CD4-positive, alpha-beta memory T cell (primary cell): ENCODE results near the gene RBPJ. TPM values are rescaled to one million over a fixed set of nuclear protein-coding genes. Genes with fewer than 3 reads are reported as not detected.

Source experiments
- CTCF ChIA-PET: fragments of 350-600 bp; sonication (Branson Sonifier 250); formaldehyde crosslinking; loops from one replicate; lab custom pipeline; 2021; ENCODE audit warnings: inconsistent platforms; ENCODE audit not compliant: partially characterized antibody; lab: Charles Lee
- POLR2A ChIA-PET: fragments of 350-600 bp; sonication (Branson Sonifier 250); formaldehyde crosslinking; loops from one replicate; lab custom pipeline; 2021; ENCODE audit not compliant: partially characterized antibody; lab: Charles Lee
- DNase-seq, 5 donors: peaks; one replicate each; pipeline versions ENCODE4 v3.0.0 to v3.0.0-alpha.2; 2020 to 2022; ENCODE audit warnings: mixed read lengths in 1 of 5
- H3K27ac ChIP-seq: one replicate; pipeline ENCODE4 v1.7.0; 2013; ENCODE audit warnings: low read depth, low read length
- H3K27me3 ChIP-seq: 2 replicates; pipeline ENCODE4 v1.7.0; 2013; ENCODE audit warnings: mild to moderate bottlenecking, low read length, moderate library complexity; ENCODE audit not compliant: insufficient read depth
- H3K36me3 ChIP-seq: 2 replicates; pipeline ENCODE4 v1.7.0; 2013; ENCODE audit warnings: mild to moderate bottlenecking, low read length, moderate library complexity; ENCODE audit not compliant: insufficient read depth
- H3K4me1 ChIP-seq: 2 replicates; pipeline ENCODE4 v1.7.0; 2013; ENCODE audit warnings: mild to moderate bottlenecking, low read length, moderate library complexity; ENCODE audit not compliant: insufficient read depth
- H3K4me3 ChIP-seq, 2 donors: one replicate each; pipeline ENCODE4 v1.7.0; 2013; ENCODE audit warnings: low read length in 2 of 2, mild to moderate bottlenecking in 1 of 2
- H3K9me3 ChIP-seq, 2 donors: one replicate each; pipeline ENCODE4 v1.7.0; 2013; ENCODE audit warnings: low read length in 2 of 2, control low read depth in 1 of 2; ENCODE audit not compliant: control insufficient read depth in 1 of 2
- H3K27ac Mint-ChIP-seq, 7 donors: one replicate each; pipeline ENCODE4 v1.8.0; 2020 to 2021; ENCODE audit warnings: mixed read lengths in 7 of 7, mild to moderate bottlenecking in 6 of 7, inconsistent platforms in 3 of 7, moderate library complexity in 3 of 7
- H3K27me3 Mint-ChIP-seq, 2 donors: one replicate each; pipeline ENCODE4 v1.8.0; 2020 to 2021; ENCODE audit warnings: mixed read lengths in 2 of 2
- H3K36me3 Mint-ChIP-seq, 2 donors: one replicate each; pipeline ENCODE4 v1.8.0; 2020 to 2021; ENCODE audit warnings: mixed read lengths in 2 of 2, inconsistent platforms in 1 of 2, mild to moderate bottlenecking in 1 of 2
- H3K4me1 Mint-ChIP-seq, 4 donors: one replicate each; pipeline ENCODE4 v1.8.0; 2020 to 2021; ENCODE audit warnings: mixed read lengths in 4 of 4, mild to moderate bottlenecking in 1 of 4
- H3K4me3 Mint-ChIP-seq, 8 donors: one replicate each; pipeline ENCODE4 v1.8.0; 2020 to 2021; ENCODE audit warnings: mixed read lengths in 8 of 8, mild to moderate bottlenecking in 7 of 8, moderate library complexity in 6 of 8, inconsistent platforms in 3 of 8
- H3K9me3 Mint-ChIP-seq, 8 donors: one replicate each; pipeline ENCODE4 v1.8.0; 2020 to 2021; ENCODE audit warnings: mixed read lengths in 8 of 8, mild to moderate bottlenecking in 5 of 8, inconsistent platforms in 3 of 8, moderate library complexity in 1 of 8
- intact Hi-C: fragments of 100-400 bp; cut with micrococcal nuclease; formaldehyde crosslinking; loops from one replicate; pipeline ENCODE4 v1.15.1; 2023
- polyA plus RNA-seq, 2 donors: library from polyadenylated mRNA; unstranded; fragments of 300-500 nt; fragmentation: Illumina TruSeq; gene quantifications; one replicate each; pipeline ENCODE4 v1.2.3, GENCODE V29; 2021
- total RNA-seq, 2 experiments: library from RNA; stranded (reverse); gene quantifications; one replicate each; pipeline ENCODE4 v1.2.3, GENCODE V29; 2021

The RBPJ gene
- total and polyA plus RNA-seq, 4 experiments from 2014 or later, result 75.2 to 96.3 (median 91.5) TPM

- Histone ChIP-seq H3K27me3 (no peaks in the 10 kb centered on the region), H3K4me3 (no peak overlapping the region), H3K9me3 (no peaks in the 10 kb centered on the region), H3K4me1 (peaks cover 34% of the 10 kb centered on the region), H3K36me3 (no peaks in the 10 kb centered on the region), H3K27ac (no peak overlapping the region)
- Mint-ChIP-seq H3K27ac (no peak overlapping the region), H3K4me3 (peak overlapping the region in 1 of 8 donors; percentile 35), H3K27me3 (no peaks in the 10 kb centered on the region), H3K9me3 (no peaks in the 10 kb centered on the region), H3K36me3 (peaks cover 0 to 4% of the 10 kb centered on the region in 2 donors), H3K4me1 (peaks cover 34 to 68% (median 37%) of the 10 kb centered on the region in 4 donors)
- ChIA-PET CTCF (no interaction called here), POLR2A (no interaction called here)
- intact Hi-C loops, result loop anchor here (2.0 kb wide), 1 partner anchor 13 kb away; no protein-coding TSS in a partner anchor
- DNase-seq, result no peak
These were observed 56.8 kb downstream of the RBPJ start for GRCh38 chr4:26377328-26378311.

GRCh38 chr4:26379837-26380236, 59.0 kb downstream of the RBPJ start:
- no peaks in the 10 kb centered on the region for H3K27me3 Mint-ChIP-seq
- H3K4me3 ChIP-seq, result no peak overlapping the region
- H3K4me3 Mint-ChIP-seq, result no peak overlapping the region
- peaks cover 33 to 76% (median 35%) of the 10 kb centered on the region in 4 donors for H3K4me1 Mint-ChIP-seq
- H3K27me3 ChIP-seq, result no peaks in the 10 kb centered on the region
- intact Hi-C loops, result no loop called here
- no peaks in the 10 kb centered on the region for H3K9me3 ChIP-seq
- H3K27ac ChIP-seq, result no peak overlapping the region
- H3K36me3 Mint-ChIP-seq, result peaks cover 0 to 4% of the 10 kb centered on the region in 2 donors
- ChIA-PET POLR2A (no interaction called here), CTCF (interaction anchor here (1.1 to 1.5 kb wide), 3 partner anchors 30 to 54 kb away, joined by 3 to 4 read pairs (median 4); no protein-coding TSS in a partner anchor)
- no peaks in the 10 kb centered on the region for H3K9me3 Mint-ChIP-seq
- DNase-seq, result no peak
- H3K27ac Mint-ChIP-seq, result no peak overlapping the region
- peaks cover 33% of the 10 kb centered on the region for H3K4me1 ChIP-seq
- H3K36me3 ChIP-seq, result no peaks in the 10 kb centered on the region

- H3K27ac ChIP-seq, result no peak overlapping the region
- H3K27me3 Mint-ChIP-seq, result no peaks in the 10 kb centered on the region
- peaks cover 34 to 76% (median 40%) of the 10 kb centered on the region in 4 donors for H3K4me1 Mint-ChIP-seq
- H3K36me3 Mint-ChIP-seq, result peaks cover 0 to 4% of the 10 kb centered on the region in 2 donors
- H3K9me3 Mint-ChIP-seq, result no peaks in the 10 kb centered on the region
- H3K4me3 Mint-ChIP-seq, result no peak overlapping the region
- H3K4me3 ChIP-seq, result no peak overlapping the region
- H3K9me3 ChIP-seq, result no peaks in the 10 kb centered on the region
- intact Hi-C loops, result no loop called here
- ChIA-PET CTCF (interaction anchor here (1.5 kb wide), 1 partner anchor 29 kb away, joined by 4 read pairs; no protein-coding TSS in a partner anchor), POLR2A (no interaction called here)
- H3K4me1 ChIP-seq, result peaks cover 33% of the 10 kb centered on the region
- no peaks in the 10 kb centered on the region for H3K36me3 ChIP-seq
- no peaks in the 10 kb centered on the region for H3K27me3 ChIP-seq
- no peak overlapping the region for H3K27ac Mint-ChIP-seq
- DNase-seq, result no peak
These were observed 59.9 kb downstream of the RBPJ start for GRCh38 chr4:26380740-26381139.

- Histone ChIP-seq H3K4me3 (no peak overlapping the region), H3K27me3 (no peaks in the 10 kb centered on the region), H3K27ac (no peak overlapping the region), H3K9me3 (no peaks in the 10 kb centered on the region), H3K36me3 (no peaks in the 10 kb centered on the region), H3K4me1 (peaks cover 19% of the 10 kb centered on the region)
- peaks cover 0 to 9% (median 0%) of the 10 kb centered on the region in 8 donors for H3K9me3 Mint-ChIP-seq
- H3K27ac Mint-ChIP-seq, result no peak overlapping the region
- DNase-seq, result no peak
- H3K4me3 Mint-ChIP-seq, result no peak overlapping the region
- intact Hi-C loops, result no loop called here
- H3K4me1 Mint-ChIP-seq, result peaks cover 20 to 49% (median 24%) of the 10 kb centered on the region in 4 donors
- H3K36me3 Mint-ChIP-seq, result peaks cover 23 to 27% of the 10 kb centered on the region in 2 donors
- POLR2A ChIA-PET, result interaction anchor here (1.5 kb wide), 1 partner anchor 23 kb away, joined by 5 read pairs; no protein-coding TSS in a partner anchor
- no peaks in the 10 kb centered on the region for H3K27me3 Mint-ChIP-seq
- CTCF ChIA-PET, result no interaction called here
These were observed 63.7 kb downstream of the RBPJ start for GRCh38 chr4:26384380-26385057.

- POLR2A ChIA-PET, result interaction anchor here (0.9 kb wide), 1 partner anchor 67 kb away, joined by 3 read pairs; no protein-coding TSS in a partner anchor
- Histone ChIP-seq H3K4me1 (peaks cover 19% of the 10 kb centered on the region), H3K9me3 (no peaks in the 10 kb centered on the region), H3K27me3 (no peaks in the 10 kb centered on the region), H3K4me3 (no peak overlapping the region), H3K36me3 (no peaks in the 10 kb centered on the region), H3K27ac (no peak overlapping the region)
- H3K27me3 Mint-ChIP-seq, result no peaks in the 10 kb centered on the region
- H3K36me3 Mint-ChIP-seq, result peaks cover 33 to 35% of the 10 kb centered on the region in 2 donors
- no peak for DNase-seq
- peaks cover 17 to 42% (median 22%) of the 10 kb centered on the region in 4 donors for H3K4me1 Mint-ChIP-seq
- CTCF ChIA-PET, result interaction anchor here (1.9 to 2.7 kb wide), 2 partner anchors 13 to 55 kb away, joined by 7 to 8 read pairs; no protein-coding TSS in a partner anchor
- H3K4me3 Mint-ChIP-seq, result peak overlapping the region in 2 of 8 donors; percentile 17 to 21
- intact Hi-C loops, result no loop called here
- peaks cover 0 to 9% (median 0%) of the 10 kb centered on the region in 8 donors for H3K9me3 Mint-ChIP-seq
- H3K27ac Mint-ChIP-seq, result no peak overlapping the region
These were observed 64.9 kb downstream of the RBPJ start for GRCh38 chr4:26385690-26386089.

GRCh38 chr4:26386386-26386785, 65.6 kb downstream of the RBPJ start:
- intact Hi-C loops, result no loop called here
- peaks cover 13% of the 10 kb centered on the region for H3K4me1 ChIP-seq
- ChIA-PET CTCF (interaction anchor here (1.9 to 2.7 kb wide), 2 partner anchors 14 to 56 kb away, joined by 7 to 8 read pairs; no protein-coding TSS in a partner anchor), POLR2A (interaction anchor here (0.9 kb wide), 1 partner anchor 67 kb away, joined by 3 read pairs; no protein-coding TSS in a partner anchor)
- Mint-ChIP-seq H3K27me3 (no peaks in the 10 kb centered on the region), H3K4me3 (peak overlapping the region in 1 of 8 donors; percentile 28), H3K4me1 (peaks cover 16 to 35% (median 20%) of the 10 kb centered on the region in 4 donors), H3K9me3 (peaks cover 0 to 9% (median 0%) of the 10 kb centered on the region in 8 donors), H3K36me3 (peaks cover 37 to 38% of the 10 kb centered on the region in 2 donors), H3K27ac (no peak overlapping the region)
- DNase-seq, result no peak
- no peaks in the 10 kb centered on the region for H3K36me3 ChIP-seq
- H3K27me3 ChIP-seq, result no peaks in the 10 kb centered on the region
- H3K27ac ChIP-seq, result no peak overlapping the region
- H3K4me3 ChIP-seq, result no peak overlapping the region
- no peaks in the 10 kb centered on the region for H3K9me3 ChIP-seq
